ENCODE measurements around the gene GNL2. TPM values are rescaled to one million over a fixed set of nuclear protein-coding genes. Genes with fewer than 3 reads are reported as not detected.
"Not testable (repeated sequence)": the region's sequence is repeated elsewhere in the genome, so short reads cannot be mapped to it uniquely, and the experiment has no call there.

The GNL2 gene
- total RNA-seq, 1 donor from 2014 or later, result 64.5 TPM

DNA sequence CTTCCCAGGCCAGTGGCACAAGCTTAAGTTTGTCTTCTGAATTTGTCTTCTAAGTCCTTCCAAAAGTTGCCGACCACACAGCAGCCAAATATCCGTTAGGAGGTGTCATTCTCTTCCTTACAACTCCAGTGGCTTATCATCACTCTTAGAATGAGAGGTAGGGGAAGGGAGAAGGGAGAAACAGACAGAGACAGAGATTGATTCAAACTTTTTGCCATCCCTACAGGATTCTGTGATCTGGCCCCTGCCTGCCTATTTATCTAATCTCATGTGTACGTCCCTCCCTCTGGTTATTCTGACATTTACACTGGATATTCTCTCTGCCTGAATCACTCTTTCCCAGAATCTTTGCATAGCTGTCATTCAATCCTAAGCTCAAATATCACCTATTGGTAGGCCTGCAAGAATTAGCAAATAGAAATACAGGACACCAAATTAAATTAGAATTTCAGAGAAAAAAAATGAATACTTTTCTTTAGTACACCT is 488 bp upstream of the GNL2 start:
- DNase-seq (ENCODE audit: low read depth) (no peak), FAIRE-seq (no peak)
- Histone ChIP-seq H3K4me3 (ENCODE audit: low read depth, low read length) (peak overlapping the region; percentile 63), H3K36me3 (ENCODE audit: control insufficient read depth, insufficient read depth, low read length) (peaks cover 5% of the 10 kb centered on the region), H3K27me3 (ENCODE audit: control insufficient read depth, insufficient read depth, low read length) (no peaks in the 10 kb centered on the region)
- TF ChIP-seq, protein P1, sequence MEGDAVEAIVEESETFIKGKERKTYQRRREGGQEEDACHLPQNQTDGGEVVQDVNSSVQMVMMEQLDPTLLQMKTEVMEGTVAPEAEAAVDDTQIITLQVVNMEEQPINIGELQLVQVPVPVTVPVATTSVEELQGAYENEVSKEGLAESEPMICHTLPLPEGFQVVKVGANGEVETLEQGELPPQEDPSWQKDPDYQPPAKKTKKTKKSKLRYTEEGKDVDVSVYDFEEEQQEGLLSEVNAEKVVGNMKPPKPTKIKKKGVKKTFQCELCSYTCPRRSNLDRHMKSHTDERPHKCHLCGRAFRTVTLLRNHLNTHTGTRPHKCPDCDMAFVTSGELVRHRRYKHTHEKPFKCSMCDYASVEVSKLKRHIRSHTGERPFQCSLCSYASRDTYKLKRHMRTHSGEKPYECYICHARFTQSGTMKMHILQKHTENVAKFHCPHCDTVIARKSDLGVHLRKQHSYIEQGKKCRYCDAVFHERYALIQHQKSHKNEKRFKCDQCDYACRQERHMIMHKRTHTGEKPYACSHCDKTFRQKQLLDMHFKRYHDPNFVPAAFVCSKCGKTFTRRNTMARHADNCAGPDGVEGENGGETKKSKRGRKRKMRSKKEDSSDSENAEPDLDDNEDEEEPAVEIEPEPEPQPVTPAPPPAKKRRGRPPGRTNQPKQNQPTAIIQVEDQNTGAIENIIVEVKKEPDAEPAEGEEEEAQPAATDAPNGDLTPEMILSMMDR (IDR thresholded peaks at IDR 0.05; ENCODE audit: insufficient read depth, low read length, severe bottlenecking), result no peak

GRCh38 chr1:37593726-37594125 is 2.0 kb downstream of the GNL2 start:
- DNase-seq (ENCODE audit: low read depth), result no peak
- TF ChIP-seq, protein P1 (IDR thresholded peaks at IDR 0.05; ENCODE audit: insufficient read depth, low read length, severe bottlenecking), result no peak
- peaks cover 14% of the 10 kb centered on the region for H3K36me3 ChIP-seq (ENCODE audit: control insufficient read depth, insufficient read depth, low read length)
- no peak overlapping the region for H3K4me3 ChIP-seq (ENCODE audit: low read depth, low read length)
- no peak for FAIRE-seq
- H3K27me3 ChIP-seq (ENCODE audit: control insufficient read depth, insufficient read depth, low read length), result no peaks in the 10 kb centered on the region

- TF ChIP-seq, protein P1 (IDR thresholded peaks at IDR 0.05; ENCODE audit: insufficient read depth, low read length, severe bottlenecking), result no peak
- no peak for FAIRE-seq
Observed at GRCh38 chr1:37588939-37589338, 6.8 kb downstream of the GNL2 start.

GRCh38 chr1:37584544-37584943 is 11.2 kb downstream of the GNL2 start:
- peaks cover 23% of the 10 kb centered on the region for H3K36me3 ChIP-seq (ENCODE audit: control insufficient read depth, insufficient read depth, low read length)

More at GRCh38 chr1:37588939-37589338, 6.8 kb downstream of the GNL2 start:
- no peaks in the 10 kb centered on the region for H3K27me3 ChIP-seq (ENCODE audit: control insufficient read depth, insufficient read depth, low read length)
- no peak overlapping the region for H3K4me3 ChIP-seq (ENCODE audit: low read depth, low read length)
- no peak for DNase-seq (ENCODE audit: low read depth)
- peaks cover 22% of the 10 kb centered on the region for H3K36me3 ChIP-seq (ENCODE audit: control insufficient read depth, insufficient read depth, low read length)

DNA sequence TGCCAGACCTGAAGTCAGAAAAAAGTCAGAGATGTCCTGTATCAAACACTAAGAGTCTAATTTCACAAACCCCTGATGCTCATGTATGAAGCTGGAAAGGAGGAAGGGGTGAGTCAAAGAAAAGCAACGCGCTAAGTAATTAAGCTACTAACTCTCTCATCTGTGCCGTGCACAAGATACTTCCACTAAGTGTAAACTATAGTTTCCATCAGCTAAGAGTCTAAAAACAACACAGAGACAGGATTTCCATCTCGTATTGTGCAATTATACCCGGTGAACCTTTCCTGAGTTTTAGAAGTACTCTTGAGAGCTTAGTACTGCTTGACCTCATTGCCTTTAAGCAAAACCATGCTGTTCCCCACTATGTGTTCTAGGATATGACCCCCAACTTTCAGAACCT is 20.0 kb downstream of the GNL2 start:
- Histone ChIP-seq H3K27me3 (ENCODE audit: control insufficient read depth, insufficient read depth, low read length) (no peaks in the 10 kb centered on the region), H3K36me3 (ENCODE audit: control insufficient read depth, insufficient read depth, low read length) (peaks cover 19% of the 10 kb centered on the region), H3K4me3 (ENCODE audit: low read depth, low read length) (no peak overlapping the region)
- FAIRE-seq, result no peak
- DNase-seq (ENCODE audit: low read depth), result no peak
- TF ChIP-seq, protein P1 (IDR thresholded peaks at IDR 0.05; ENCODE audit: insufficient read depth, low read length, severe bottlenecking), result no peak

More at GRCh38 chr1:37584544-37584943, 11.2 kb downstream of the GNL2 start:
- H3K4me3 ChIP-seq (ENCODE audit: low read depth, low read length); H3K27me3 ChIP-seq (ENCODE audit: control insufficient read depth, insufficient read depth, low read length); DNase-seq (ENCODE audit: low read depth); FAIRE-seq: not testable (repeated sequence)

- DNase-seq (ENCODE audit: low read depth) (peak; percentile 40), FAIRE-seq (no peak)
- no peaks in the 10 kb centered on the region for H3K27me3 ChIP-seq (ENCODE audit: control insufficient read depth, insufficient read depth, low read length)
- no peak overlapping the region for H3K4me3 ChIP-seq (ENCODE audit: low read depth, low read length)
- TF ChIP-seq, protein P1 (IDR thresholded peaks at IDR 0.05; ENCODE audit: insufficient read depth, low read length, severe bottlenecking), result no peak
- H3K36me3 ChIP-seq (ENCODE audit: control insufficient read depth, insufficient read depth, low read length), result peaks cover 19% of the 10 kb centered on the region
Observed at GRCh38 chr1:37574834-37575480, 20.8 kb downstream of the GNL2 start.

All from bronchial epithelial cell (primary cell).